ENCODE measurements around the gene CFAP58. TPM values are rescaled to one million over a fixed set of nuclear protein-coding genes. Genes with fewer than 3 reads are reported as not detected.
A peak's percentile ranks its signal among the peaks of the same experiment; 100 is the strongest.

Gene CFAP58
- total and polyA plus RNA-seq, 2 of the 13 experiments (the other 11 are each of a cell fraction or from before 2014, with no cell fraction given) = 0.03 TPM; not detected in 1

DNA sequence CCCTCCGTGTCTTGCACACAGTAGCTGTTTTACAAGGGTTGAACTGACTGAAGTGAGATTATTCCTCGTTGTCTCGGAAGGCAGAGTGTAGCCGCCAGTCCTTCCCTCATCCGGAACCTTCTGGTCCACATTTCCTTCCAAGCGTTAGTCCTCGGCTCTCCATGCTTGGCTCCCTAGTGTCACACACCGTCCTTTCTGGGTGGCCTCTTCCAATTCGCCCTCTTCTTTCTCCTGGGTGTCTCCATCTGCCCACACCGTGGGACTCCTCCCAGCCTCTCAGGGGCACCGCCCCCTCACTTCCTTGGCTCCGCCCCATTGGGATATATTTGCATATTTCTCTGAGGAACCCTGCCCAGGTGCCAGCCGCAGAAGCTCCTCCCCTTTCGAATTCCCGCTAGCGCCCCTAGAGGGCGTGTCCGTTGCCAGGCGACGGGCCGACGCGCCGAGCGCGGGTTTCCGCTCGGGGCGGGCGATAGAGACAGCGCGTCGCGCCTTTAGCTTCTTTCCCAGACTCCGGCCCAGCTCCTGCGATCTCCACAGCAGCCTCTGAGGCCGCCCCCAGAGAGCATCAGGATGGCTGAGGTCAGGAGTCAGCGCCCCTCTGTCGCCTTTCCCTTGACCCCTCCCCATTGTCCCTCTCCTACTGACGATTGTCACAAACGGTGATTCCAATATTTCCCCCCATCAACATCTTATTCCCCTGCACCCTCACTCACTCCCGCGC, at the start of gene CFAP58 (continued):
- TF ChIP-seq, protein P1, sequence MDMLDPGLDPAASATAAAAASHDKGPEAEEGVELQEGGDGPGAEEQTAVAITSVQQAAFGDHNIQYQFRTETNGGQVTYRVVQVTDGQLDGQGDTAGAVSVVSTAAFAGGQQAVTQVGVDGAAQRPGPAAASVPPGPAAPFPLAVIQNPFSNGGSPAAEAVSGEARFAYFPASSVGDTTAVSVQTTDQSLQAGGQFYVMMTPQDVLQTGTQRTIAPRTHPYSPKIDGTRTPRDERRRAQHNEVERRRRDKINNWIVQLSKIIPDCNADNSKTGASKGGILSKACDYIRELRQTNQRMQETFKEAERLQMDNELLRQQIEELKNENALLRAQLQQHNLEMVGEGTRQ (IDR thresholded peaks at IDR 0.05; ENCODE audit: low read depth, low read length) = no peak
- TF ChIP-seq, protein P1 (CRISPR knock-in tag; IDR thresholded peaks at IDR 0.05; ENCODE audit: borderline replicate concordance) = no peak
- TF ChIP-seq, protein P2, sequence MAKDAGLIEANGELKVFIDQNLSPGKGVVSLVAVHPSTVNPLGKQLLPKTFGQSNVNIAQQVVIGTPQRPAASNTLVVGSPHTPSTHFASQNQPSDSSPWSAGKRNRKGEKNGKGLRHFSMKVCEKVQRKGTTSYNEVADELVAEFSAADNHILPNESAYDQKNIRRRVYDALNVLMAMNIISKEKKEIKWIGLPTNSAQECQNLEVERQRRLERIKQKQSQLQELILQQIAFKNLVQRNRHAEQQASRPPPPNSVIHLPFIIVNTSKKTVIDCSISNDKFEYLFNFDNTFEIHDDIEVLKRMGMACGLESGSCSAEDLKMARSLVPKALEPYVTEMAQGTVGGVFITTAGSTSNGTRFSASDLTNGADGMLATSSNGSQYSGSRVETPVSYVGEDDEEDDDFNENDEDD (CRISPR knock-in tag; IDR thresholded peaks at IDR 0.05; ENCODE audit: borderline replicate concordance) = peak; percentile 24; the same call in 1 of the 2 replicates
- TF ChIP-seq KDM5A (IDR thresholded peaks at IDR 0.05; ENCODE audit: borderline replicate concordance, low read length) (no peak), ZNF331 (CRISPR knock-in tag; IDR thresholded peaks at IDR 0.05) (no peak)

DNA sequence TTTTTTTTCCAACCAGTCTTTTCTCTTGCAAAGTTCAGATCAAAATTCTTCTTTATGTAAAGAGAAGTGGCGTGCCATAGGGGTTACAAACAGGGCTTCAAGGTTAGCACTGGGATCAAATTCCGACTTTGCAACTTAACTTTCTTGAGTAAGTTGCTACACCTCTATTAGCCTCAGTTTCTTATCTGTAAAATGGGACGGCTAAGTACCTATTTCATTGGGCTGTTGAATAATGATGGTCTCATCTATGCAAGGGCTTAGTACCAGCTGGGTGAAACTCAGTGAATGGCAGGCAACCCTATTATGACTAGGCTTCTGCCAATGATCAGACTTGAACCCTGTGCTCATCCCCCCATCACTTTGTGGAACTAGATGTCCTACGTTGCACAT, 49.3 kb upstream of the CFAP58 start:
- WGBS (ENCODE audit: low lambda C conversion rate) = 13% methylated on average over 4 of the region's 4 CpGs
- Histone ChIP-seq H3K27me3 (ENCODE audit: control insufficient read depth in 1 of 2, insufficient read depth in 2 of 2, low read length in 2 of 2) (peaks cover 3 to 17% of the 10 kb centered on the region in 2 experiments; a peak in 3 of 5 replicates), H3K4me2 (ENCODE audit: low read depth, low read length) (no peak overlapping the region), H3K27ac (ENCODE audit: extremely low read length, insufficient read depth, low read length) (no peak overlapping the region), H3K4me1 (ENCODE audit: insufficient read depth, low read length) (peaks cover 43% of the 10 kb centered on the region), H3K9me3 (ENCODE audit: low read length) (no peaks in the 10 kb centered on the region), H3K79me2 (ENCODE audit: insufficient read depth, low read length) (no peaks in the 10 kb centered on the region), H3K4me3 (replicated peaks in 1 of 3; ENCODE audit: insufficient read depth in 1 of 3, low read depth in 2 of 3, low read length in 3 of 3) (no peak overlapping the region), H3K9ac (ENCODE audit: insufficient read depth, low read depth, low read length) (no peak overlapping the region), H2AFZ (ENCODE audit: low read length) (no peak overlapping the region), H3K36me3 (replicated peaks in 1 of 2; ENCODE audit: control insufficient read depth in 1 of 2, insufficient read depth in 2 of 2, low read length in 2 of 2) (no peaks in the 10 kb centered on the region), H4K20me1 (ENCODE audit: insufficient read depth, low read length) (no peaks in the 10 kb centered on the region)
- CTCF ChIA-PET (ENCODE audit: low intra/inter-chr PET ratio, low total read pairs) = interaction anchor here (1.9 to 4.1 kb wide), 2 partner anchors 46 to 49 kb away, joined by 7 to 42 read pairs; partner anchors contain the start of gene CFAP58
- FAIRE-seq (no peak), ATAC-seq (no peak), DNase-seq (ENCODE audit: low spot score) (no peak)
- POLR2A ChIA-PET = no interaction called here
- TF ChIP-seq, protein P3, sequence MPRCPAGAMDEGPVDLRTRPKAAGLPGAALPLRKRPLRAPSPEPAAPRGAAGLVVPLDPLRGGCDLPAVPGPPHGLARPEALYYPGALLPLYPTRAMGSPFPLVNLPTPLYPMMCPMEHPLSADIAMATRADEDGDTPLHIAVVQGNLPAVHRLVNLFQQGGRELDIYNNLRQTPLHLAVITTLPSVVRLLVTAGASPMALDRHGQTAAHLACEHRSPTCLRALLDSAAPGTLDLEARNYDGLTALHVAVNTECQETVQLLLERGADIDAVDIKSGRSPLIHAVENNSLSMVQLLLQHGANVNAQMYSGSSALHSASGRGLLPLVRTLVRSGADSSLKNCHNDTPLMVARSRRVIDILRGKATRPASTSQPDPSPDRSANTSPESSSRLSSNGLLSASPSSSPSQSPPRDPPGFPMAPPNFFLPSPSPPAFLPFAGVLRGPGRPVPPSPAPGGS (CRISPR knock-in tag; IDR thresholded peaks at IDR 0.05) = no peak
- peak; percentile 52; the same call in 1 of the 2 replicates for TF ChIP-seq CHD4 (IDR thresholded peaks at IDR 0.05; ENCODE audit: borderline replicate concordance, low read length)
- peak; percentile 87 for TF ChIP-seq ZNF629 (CRISPR knock-in tag; conservative IDR thresholded peaks at IDR 0.05)
- TF ChIP-seq ISL2 (CRISPR knock-in tag; IDR thresholded peaks at IDR 0.05) = no peak
- intact Hi-C loops (cut with micrococcal nuclease; ENCODE audit: unreplicated experiment) = loop anchor here (2.0 kb wide), 1 partner anchor 16 kb away; no protein-coding TSS in a partner anchor
- in situ Hi-C loops (cut with HindIII; ENCODE audit: extremely low pct_ligation_motif_present, low pct_unique_long_range_greater_than_20kb) = loop anchor here (5.0 kb wide), 1 partner anchor 43 kb away; no protein-coding TSS in a partner anchor
- BruUV-seq (replicated peaks) = no TSS peak
